DOHH2 (cell line): Measurements from ENCODE around the gene SPACA1.
A peak's percentile ranks its signal among the peaks of the same experiment; 100 is the strongest.

Experiments
- H3F3A ChIP-seq: fragments of 200-600 bp; sonication (generic), shearing (Covaris generic); 2 replicates; pipeline ENCODE4 v1.6.0; 2016; ENCODE audit warnings: antibody characterized with exemption, mild to moderate bottlenecking; ENCODE audit not compliant: control insufficient read depth, insufficient read depth
- H3K27ac ChIP-seq: fragments of 200-600 bp; sonication (generic); 2 replicates; pipeline ENCODE4 v1.5.1; 2014; ENCODE audit warnings: low read depth, mild to moderate bottlenecking, low read length, moderate library complexity
- H3K27me3 ChIP-seq: fragments of 200-600 bp; sonication (generic); 2 replicates; pipeline ENCODE4 v1.6.1; 2014; ENCODE audit warnings: mild to moderate bottlenecking, low read length, mixed read lengths; ENCODE audit not compliant: control insufficient read depth
- H3K36me3 ChIP-seq: fragments of 200-600 bp; sonication (generic); 2 replicates; pipeline ENCODE4 v1.6.1; 2014; ENCODE audit warnings: mild to moderate bottlenecking, low read length, moderate library complexity, mixed read lengths; ENCODE audit not compliant: control insufficient read depth
- H3K4me1 ChIP-seq: fragments of 200-600 bp; sonication (generic); 2 replicates; pipeline ENCODE4 v1.6.1; 2014; ENCODE audit warnings: mild to moderate bottlenecking, low read length, mixed read lengths; ENCODE audit not compliant: control insufficient read depth
- H3K4me2 ChIP-seq: fragments of 200-600 bp; sonication (generic); 2 replicates; pipeline ENCODE4 v1.6.0; 2014; ENCODE audit warnings: mild to moderate bottlenecking, low read length, moderate library complexity
- H3K4me3 ChIP-seq: fragments of 200-600 bp; sonication (generic); 2 replicates; pipeline ENCODE4 v1.5.1; 2014; ENCODE audit warnings: mild to moderate bottlenecking, low read length, mixed read lengths
- H3K79me2 ChIP-seq: fragments of 200-600 bp; sonication (generic); 2 replicates; pipeline ENCODE4 v1.6.1; 2014; ENCODE audit warnings: mild to moderate bottlenecking, low read length, mixed read lengths; ENCODE audit not compliant: control insufficient read depth
- H3K9me2 ChIP-seq: fragments of 200-600 bp; sonication (generic); replicated peaks from 2 replicates; pipeline ENCODE4 v1.6.1; 2014; ENCODE audit warnings: mild to moderate bottlenecking, low read length, mixed read lengths; ENCODE audit not compliant: control insufficient read depth
- H3K9me3 ChIP-seq: fragments of 200-600 bp; sonication (generic); 2 replicates; pipeline ENCODE4 v1.6.1; 2014; ENCODE audit warnings: antibody characterized with exemption, low read length, mixed read lengths; ENCODE audit not compliant: control insufficient read depth, insufficient read depth
- H4K20me1 ChIP-seq: fragments of 200-600 bp; sonication (generic); 2 replicates; pipeline ENCODE4 v1.6.0; 2014; ENCODE audit warnings: low read depth, mild to moderate bottlenecking, antibody characterized with exemption, low read length, moderate library complexity; ENCODE audit not compliant: control insufficient read depth, insufficient read depth
- EZH2phosphoT487 ChIP-seq: fragments of 200-600 bp; sonication (generic); IDR thresholded peaks from 2 replicates; pipeline ENCODE4 v1.6.1; 2017; ENCODE audit warnings: borderline replicate concordance, mild to moderate bottlenecking, antibody characterized with exemption, low read length, moderate library complexity, mixed read lengths
- TF ChIP-seq, protein P1 (sequence below): fragments of 200-600 bp; sonication (generic); IDR thresholded peaks from one replicate; pipeline ENCODE4 v1.5.1; 2014; ENCODE audit warnings: antibody characterized with exemption, mild to moderate bottlenecking, low read depth, low read length; ENCODE audit not compliant: poor library complexity, severe bottlenecking

SPACA1 gene

DNA sequence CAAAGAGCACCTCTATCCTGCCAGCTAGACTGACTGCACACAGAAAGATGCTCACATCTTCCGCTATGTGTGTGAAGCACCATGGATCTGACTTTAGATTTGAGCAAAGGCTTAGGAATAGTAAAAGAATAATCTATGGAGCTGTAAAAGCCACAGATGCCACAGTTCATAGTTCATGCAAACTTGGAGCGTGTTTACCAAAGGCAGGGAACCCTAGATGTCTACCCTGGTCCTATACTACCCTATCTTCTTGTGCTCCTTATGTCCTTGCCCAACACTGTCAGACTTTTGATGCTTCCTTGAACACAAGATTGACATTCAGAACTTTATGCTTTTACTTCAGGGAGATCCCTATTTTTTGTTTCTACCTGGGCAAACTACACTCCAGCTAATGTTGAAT, 39.2 kb downstream of the SPACA1 start:
- H3K27me3 ChIP-seq, result no peaks in the 10 kb centered on the region
- H3K4me2 ChIP-seq, result no peak overlapping the region
- no peaks in the 10 kb centered on the region for H4K20me1 ChIP-seq
- H3K4me3 ChIP-seq, result no peak overlapping the region
- no peaks in the 10 kb centered on the region for H3K79me2 ChIP-seq
- TF ChIP-seq, protein P1, sequence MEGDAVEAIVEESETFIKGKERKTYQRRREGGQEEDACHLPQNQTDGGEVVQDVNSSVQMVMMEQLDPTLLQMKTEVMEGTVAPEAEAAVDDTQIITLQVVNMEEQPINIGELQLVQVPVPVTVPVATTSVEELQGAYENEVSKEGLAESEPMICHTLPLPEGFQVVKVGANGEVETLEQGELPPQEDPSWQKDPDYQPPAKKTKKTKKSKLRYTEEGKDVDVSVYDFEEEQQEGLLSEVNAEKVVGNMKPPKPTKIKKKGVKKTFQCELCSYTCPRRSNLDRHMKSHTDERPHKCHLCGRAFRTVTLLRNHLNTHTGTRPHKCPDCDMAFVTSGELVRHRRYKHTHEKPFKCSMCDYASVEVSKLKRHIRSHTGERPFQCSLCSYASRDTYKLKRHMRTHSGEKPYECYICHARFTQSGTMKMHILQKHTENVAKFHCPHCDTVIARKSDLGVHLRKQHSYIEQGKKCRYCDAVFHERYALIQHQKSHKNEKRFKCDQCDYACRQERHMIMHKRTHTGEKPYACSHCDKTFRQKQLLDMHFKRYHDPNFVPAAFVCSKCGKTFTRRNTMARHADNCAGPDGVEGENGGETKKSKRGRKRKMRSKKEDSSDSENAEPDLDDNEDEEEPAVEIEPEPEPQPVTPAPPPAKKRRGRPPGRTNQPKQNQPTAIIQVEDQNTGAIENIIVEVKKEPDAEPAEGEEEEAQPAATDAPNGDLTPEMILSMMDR, result no peak
- TF ChIP-seq EZH2phosphoT487, result no peak
- no peaks in the 10 kb centered on the region for H3F3A ChIP-seq
- no peaks in the 10 kb centered on the region for H3K9me2 ChIP-seq
- H3K27ac ChIP-seq, result no peak overlapping the region
- peaks cover 18% of the 10 kb centered on the region for H3K4me1 ChIP-seq
- no peaks in the 10 kb centered on the region for H3K36me3 ChIP-seq
- no peaks in the 10 kb centered on the region for H3K9me3 ChIP-seq

DNA sequence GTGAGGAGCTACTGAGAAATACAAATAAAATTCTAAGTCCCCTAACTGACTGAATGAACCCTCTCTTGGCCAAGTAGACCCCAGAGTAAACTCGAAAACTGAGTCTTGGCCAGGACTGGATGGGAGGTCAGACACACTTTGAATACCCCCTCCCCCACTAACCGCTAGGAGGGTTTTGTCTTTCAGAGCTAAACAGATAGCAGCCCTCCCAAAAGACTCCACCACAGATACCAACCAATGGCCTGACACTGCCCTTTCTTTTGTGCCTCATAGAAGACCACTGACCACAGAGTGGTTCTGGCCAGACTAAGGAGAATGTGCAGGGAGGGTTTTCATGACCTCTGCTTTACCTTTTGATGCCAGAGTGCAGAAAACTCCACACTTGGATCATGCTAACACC, 42.1 kb downstream of the SPACA1 start:
- Histone ChIP-seq H3K27ac (no peak overlapping the region), H4K20me1 (no peaks in the 10 kb centered on the region), H3K9me2 (no peaks in the 10 kb centered on the region), H3K4me3 (no peak overlapping the region), H3K36me3 (no peaks in the 10 kb centered on the region), H3F3A (no peaks in the 10 kb centered on the region), H3K4me2 (peak overlapping the region; percentile 2), H3K4me1 (peaks cover 18% of the 10 kb centered on the region), H3K79me2 (no peaks in the 10 kb centered on the region), H3K27me3 (no peaks in the 10 kb centered on the region), H3K9me3 (no peaks in the 10 kb centered on the region)
- TF ChIP-seq EZH2phosphoT487, result no peak
- TF ChIP-seq, protein P1, result no peak

DNA sequence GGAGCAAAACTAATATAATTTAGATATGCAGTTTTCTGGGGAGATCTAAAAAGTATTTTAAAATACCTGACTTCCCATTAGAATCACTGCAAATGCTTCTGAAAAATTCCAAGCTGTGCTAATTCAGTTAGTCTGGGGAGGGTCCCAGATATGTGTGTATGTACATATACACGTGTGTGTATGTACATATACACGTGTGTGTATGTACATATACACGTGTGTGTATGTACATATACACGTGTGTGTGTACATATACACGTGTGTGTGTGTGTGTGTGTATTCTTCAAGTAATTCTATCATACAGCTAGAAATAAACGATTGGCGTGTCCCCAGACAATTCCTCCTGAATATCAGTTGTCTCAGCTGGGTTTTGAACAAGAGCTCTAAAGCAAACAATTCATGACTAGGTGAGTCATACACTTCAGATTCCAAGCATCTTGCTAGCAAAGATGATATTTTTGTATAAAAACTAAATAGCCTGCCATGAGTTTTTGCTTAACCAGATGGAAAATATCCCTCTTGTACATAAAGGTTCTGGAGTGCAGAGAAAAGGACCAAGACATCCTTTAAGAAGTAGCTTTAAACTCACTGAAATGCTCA, 58.2 kb downstream of the SPACA1 start:
- no peaks in the 10 kb centered on the region for H3K79me2 ChIP-seq
- no peak for TF ChIP-seq EZH2phosphoT487
- TF ChIP-seq, protein P1, result no peak
- no peak overlapping the region for H3K4me2 ChIP-seq
- no peaks in the 10 kb centered on the region for H3F3A ChIP-seq
- no peaks in the 10 kb centered on the region for H4K20me1 ChIP-seq
- no peak overlapping the region for H3K27ac ChIP-seq
- no peaks in the 10 kb centered on the region for H3K27me3 ChIP-seq
- H3K9me3 ChIP-seq, result no peaks in the 10 kb centered on the region
- H3K36me3 ChIP-seq, result no peaks in the 10 kb centered on the region
- H3K4me3 ChIP-seq, result no peak overlapping the region
- H3K9me2 ChIP-seq, result no peaks in the 10 kb centered on the region
- no peaks in the 10 kb centered on the region for H3K4me1 ChIP-seq
